GM23248 (cell line): Measurements from ENCODE around the gene RTN4RL1. TPM values are rescaled to one million over a fixed set of nuclear protein-coding genes. Genes with fewer than 3 reads are reported as not detected.

ENCODE experiments used
- DNase-seq: peaks from one replicate; pipeline ENCODE4 v3.0.0-alpha.2; 2015
- H2AFZ ChIP-seq: fragments of 200-600 bp; sonication (generic); 2 replicates; pipeline ENCODE4 v1.6.1; 2016; ENCODE audit warnings: antibody characterized with exemption
- H3F3A ChIP-seq: fragments of 200-600 bp; sonication (generic); 2 replicates; pipeline ENCODE4 v1.6.1; 2016; ENCODE audit warnings: mild to moderate bottlenecking, antibody characterized with exemption, mixed run types; ENCODE audit not compliant: insufficient read depth
- H3K27ac ChIP-seq: fragments of 200-600 bp; sonication (generic); 2 replicates; pipeline ENCODE4 v1.5.1; 2016; ENCODE audit warnings: mild to moderate bottlenecking
- H3K27me3 ChIP-seq: fragments of 200-600 bp; sonication (generic); replicated peaks from 2 replicates; pipeline ENCODE4 v1.6.1; 2016; ENCODE audit warnings: mild to moderate bottlenecking; ENCODE audit not compliant: insufficient read depth
- H3K36me3 ChIP-seq: fragments of 200-600 bp; sonication (generic); 2 replicates; pipeline ENCODE4 v1.6.1; 2016; ENCODE audit warnings: low read depth, mild to moderate bottlenecking
- H3K4me1 ChIP-seq: fragments of 200-600 bp; sonication (generic); 2 replicates; pipeline ENCODE4 v1.6.1; 2016; ENCODE audit warnings: mild to moderate bottlenecking; ENCODE audit not compliant: insufficient read depth
- H3K4me2 ChIP-seq: fragments of 200-600 bp; sonication (generic); one replicate; pipeline ENCODE4 v1.6.1; 2016; ENCODE audit warnings: mild to moderate bottlenecking; ENCODE audit not compliant: unreplicated experiment
- H3K4me3 ChIP-seq: fragments of 200-600 bp; sonication (generic); 2 replicates; pipeline ENCODE4 v1.5.1; 2016; ENCODE audit warnings: mild to moderate bottlenecking
- H3K79me2 ChIP-seq: fragments of 200-600 bp; sonication (generic); 2 replicates; pipeline ENCODE4 v1.6.1; 2016; ENCODE audit warnings: mild to moderate bottlenecking; ENCODE audit not compliant: insufficient read depth
- H3K9ac ChIP-seq: fragments of 200-600 bp; sonication (generic); 2 replicates; pipeline ENCODE4 v1.6.1; 2016; ENCODE audit warnings: mild to moderate bottlenecking
- H3K9me2 ChIP-seq: fragments of 200-600 bp; sonication (generic); 2 replicates; pipeline ENCODE4 v1.6.1; 2016; ENCODE audit warnings: mixed run types, mild to moderate bottlenecking, moderate library complexity; ENCODE audit not compliant: insufficient read depth
- H3K9me3 ChIP-seq: fragments of 200-600 bp; sonication (generic); one replicate; pipeline ENCODE4 v1.6.1; 2017; ENCODE audit warnings: low read depth
- H4K20me1 ChIP-seq: fragments of 200-600 bp; sonication (generic); 2 replicates; pipeline ENCODE4 v1.6.0; 2016; ENCODE audit not compliant: insufficient read depth
- EZH2 ChIP-seq: fragments of 200-600 bp; sonication (generic); IDR thresholded peaks from 2 replicates; pipeline ENCODE4 v1.6.1; 2018; ENCODE audit warnings: antibody characterized with exemption, mild to moderate bottlenecking; ENCODE audit not compliant: insufficient read depth, poor library complexity, severe bottlenecking
- EZH2phosphoT487 ChIP-seq: fragments of 200-600 bp; sonication (generic); IDR thresholded peaks from 2 replicates; pipeline ENCODE4 v1.6.1; 2018; ENCODE audit warnings: antibody characterized with exemption, moderate library complexity, mild to moderate bottlenecking, low read depth; ENCODE audit not compliant: insufficient read depth
- WGBS, 2 experiments: methylation state at CpG; one replicate each; pipeline ENCODE4 v1.1.6; 2015 to 2017; ENCODE audit warnings: low lambda C conversion rate in 2 of 2, low coverage in 1 of 2; ENCODE audit errors: missing lambda C conversion rate in 2 of 2; 5-methylcytosine and 5-hydroxymethylcytosine counted together
- in situ Hi-C: fragments of 300-500 bp; cut with MboI; formaldehyde crosslinking; loops from 2 replicates; pipeline ENCODE4 v1.15.0; 2020
- polyA plus RNA-seq: library from polyadenylated mRNA; unstranded; fragments of >200 nt; fragmentation: Nextera tagmentation; extraction: Ambion mirVana; gene quantifications from 2 replicates; pipeline ENCODE4 v1.2.1, GENCODE V29; 2016
- total RNA-seq: library from RNA; depleted of rRNA; stranded (reverse); fragments of >200 nt; shearing (Covaris generic); gene quantifications from 2 replicates; pipeline ENCODE4 v1.2.3, GENCODE V29; 2014

The RTN4RL1 gene
- total and polyA plus RNA-seq, 2 experiments from 2014 or later = 0.22 TPM; not detected in 1

DNA sequence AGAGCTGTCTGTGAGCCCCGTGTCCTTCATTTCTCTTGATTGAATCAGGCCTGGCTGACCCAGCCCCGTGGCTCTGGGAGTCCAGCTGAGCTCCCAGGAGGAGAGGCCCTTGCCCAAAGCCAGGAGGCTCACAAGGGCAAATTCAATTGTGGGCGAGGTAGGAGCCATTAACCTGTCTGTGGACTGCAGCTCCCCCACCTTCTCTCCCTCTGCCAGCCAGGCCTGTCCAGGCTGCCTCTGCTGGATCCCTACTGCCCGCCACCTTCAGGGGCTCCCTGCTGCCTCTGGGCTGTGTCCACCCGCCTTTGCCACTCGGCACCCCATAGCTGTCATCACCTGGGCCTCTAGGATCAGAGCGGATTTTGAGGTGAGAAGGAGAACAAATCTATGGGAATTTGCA is 61.9 kb downstream of the RTN4RL1 start:
- Histone ChIP-seq H3K9ac (no peak overlapping the region), H4K20me1 (no peaks in the 10 kb centered on the region), H3K27me3 (no peaks in the 10 kb centered on the region), H3K79me2 (no peaks in the 10 kb centered on the region), H3K36me3 (no peaks in the 10 kb centered on the region), H3K27ac (no peak overlapping the region), H3K9me2 (no peaks in the 10 kb centered on the region), H3F3A (no peaks in the 10 kb centered on the region), H3K4me2 (no peak overlapping the region), H2AFZ (no peak overlapping the region), H3K9me3 (no peaks in the 10 kb centered on the region), H3K4me1 (no peaks in the 10 kb centered on the region), H3K4me3 (no peak overlapping the region)
- TF ChIP-seq EZH2 (no peak), EZH2phosphoT487 (no peak)
- in situ Hi-C loops = no loop called here
- DNase-seq = no peak
- 79 to 91% methylated on average over 6 to 7 of the region's 7 CpGs for WGBS, 2 experiments

DNA sequence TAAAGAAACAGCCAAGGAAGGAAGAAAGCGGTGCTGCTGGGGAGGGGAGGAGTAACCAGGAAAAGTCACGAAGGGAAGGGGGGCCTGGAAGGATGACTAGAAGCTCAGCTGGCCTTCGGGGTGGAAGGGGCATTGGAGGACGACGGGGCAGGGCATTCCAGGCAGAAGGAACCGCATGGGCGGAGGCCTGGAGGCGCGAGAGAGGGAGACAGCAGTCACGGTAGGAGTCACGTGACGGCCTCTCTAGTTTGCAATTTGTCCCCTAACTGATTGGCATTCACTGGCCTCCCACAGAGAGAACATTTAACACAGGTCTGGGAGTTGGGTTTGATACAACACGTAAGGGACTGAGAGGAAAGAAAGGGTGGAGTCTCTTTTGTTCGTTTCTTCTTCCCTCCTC is 63.9 kb downstream of the RTN4RL1 start:
- Histone ChIP-seq H3K9ac (no peak overlapping the region), H3F3A (no peaks in the 10 kb centered on the region), H3K79me2 (no peaks in the 10 kb centered on the region), H3K27ac (no peak overlapping the region), H3K36me3 (no peaks in the 10 kb centered on the region), H3K27me3 (no peaks in the 10 kb centered on the region), H3K9me2 (no peaks in the 10 kb centered on the region), H2AFZ (no peak overlapping the region), H3K4me3 (no peak overlapping the region), H3K4me2 (no peak overlapping the region), H3K4me1 (no peaks in the 10 kb centered on the region), H3K9me3 (no peaks in the 10 kb centered on the region), H4K20me1 (no peaks in the 10 kb centered on the region)
- TF ChIP-seq EZH2 (no peak), EZH2phosphoT487 (no peak)
- WGBS, 2 experiments = 77 to 79% methylated on average over 13 to 14 of the region's 14 CpGs
- in situ Hi-C loops = no loop called here
- DNase-seq = no peak

GRCh38 chr17:1960545-1960912 is 64.6 kb downstream of the RTN4RL1 start:
- DNase-seq = no peak
- Histone ChIP-seq H3K36me3 (no peaks in the 10 kb centered on the region), H3K9ac (no peak overlapping the region), H3K27ac (no peak overlapping the region), H4K20me1 (no peaks in the 10 kb centered on the region), H3K27me3 (no peaks in the 10 kb centered on the region), H3K4me2 (no peak overlapping the region), H3K79me2 (no peaks in the 10 kb centered on the region), H3F3A (no peaks in the 10 kb centered on the region), H2AFZ (no peak overlapping the region), H3K4me3 (no peak overlapping the region), H3K4me1 (no peaks in the 10 kb centered on the region), H3K9me2 (no peaks in the 10 kb centered on the region), H3K9me3 (no peaks in the 10 kb centered on the region)
- WGBS, 2 experiments = 71 to 72% methylated on average over 8 of the region's 8 CpGs
- in situ Hi-C loops = no loop called here
- TF ChIP-seq EZH2 (no peak), EZH2phosphoT487 (no peak)

DNA sequence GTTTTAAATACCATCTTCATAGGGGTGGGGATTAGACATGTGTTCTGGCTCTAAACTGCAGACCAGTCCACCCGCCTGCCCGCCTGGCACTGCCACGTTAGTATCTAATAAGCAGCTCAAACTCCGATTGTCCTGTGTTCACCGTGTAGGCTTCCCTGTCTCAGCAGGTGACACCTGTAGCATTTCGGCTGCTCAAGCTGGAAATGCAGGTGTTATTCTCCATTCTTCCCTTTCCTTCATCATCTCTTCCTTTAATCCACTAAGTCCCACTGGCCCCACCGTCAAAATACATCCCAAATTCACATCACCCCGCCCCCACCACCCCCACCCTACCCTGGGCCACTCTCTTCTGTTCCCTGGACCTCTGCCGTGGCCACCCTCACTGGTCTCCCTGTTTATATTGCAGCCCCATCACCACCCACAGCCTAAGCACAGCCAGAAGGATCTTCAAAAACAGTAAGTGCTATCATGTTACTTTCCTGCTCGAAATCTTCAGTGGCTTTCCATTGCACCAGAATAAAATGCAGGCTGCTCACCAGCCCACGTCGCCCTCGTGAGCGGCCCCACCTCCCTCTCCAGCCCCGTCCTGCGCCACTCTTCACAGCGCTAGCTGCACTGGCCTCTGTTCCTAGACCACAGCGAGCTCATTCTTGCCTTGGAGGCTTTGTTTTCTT is 65.1 kb downstream of the RTN4RL1 start:
- WGBS, 2 experiments = 65 to 74% methylated on average over 15 to 18 of the region's 18 CpGs
- no peaks in the 10 kb centered on the region for H3K79me2 ChIP-seq

More for the DNA sequence above, 65.1 kb downstream of the RTN4RL1 start:
- in situ Hi-C loops = no loop called here
- Histone ChIP-seq H3K9me3 (no peaks in the 10 kb centered on the region), H3K27me3 (no peaks in the 10 kb centered on the region), H3K4me1 (no peaks in the 10 kb centered on the region), H3K27ac (no peak overlapping the region), H4K20me1 (no peaks in the 10 kb centered on the region), H3K9ac (no peak overlapping the region), H2AFZ (no peak overlapping the region), H3K36me3 (no peaks in the 10 kb centered on the region), H3K4me2 (no peak overlapping the region), H3F3A (no peaks in the 10 kb centered on the region), H3K9me2 (no peaks in the 10 kb centered on the region), H3K4me3 (no peak overlapping the region)
- no peak for DNase-seq
- TF ChIP-seq EZH2 (no peak), EZH2phosphoT487 (no peak)
